ENCODE measurements around the gene HMGXB3. TPM values are rescaled to one million over a fixed set of nuclear protein-coding genes. Genes with fewer than 3 reads are reported as not detected.

The HMGXB3 gene
- total RNA-seq, 1 donor from 2014 or later = 55.7 TPM

DNA sequence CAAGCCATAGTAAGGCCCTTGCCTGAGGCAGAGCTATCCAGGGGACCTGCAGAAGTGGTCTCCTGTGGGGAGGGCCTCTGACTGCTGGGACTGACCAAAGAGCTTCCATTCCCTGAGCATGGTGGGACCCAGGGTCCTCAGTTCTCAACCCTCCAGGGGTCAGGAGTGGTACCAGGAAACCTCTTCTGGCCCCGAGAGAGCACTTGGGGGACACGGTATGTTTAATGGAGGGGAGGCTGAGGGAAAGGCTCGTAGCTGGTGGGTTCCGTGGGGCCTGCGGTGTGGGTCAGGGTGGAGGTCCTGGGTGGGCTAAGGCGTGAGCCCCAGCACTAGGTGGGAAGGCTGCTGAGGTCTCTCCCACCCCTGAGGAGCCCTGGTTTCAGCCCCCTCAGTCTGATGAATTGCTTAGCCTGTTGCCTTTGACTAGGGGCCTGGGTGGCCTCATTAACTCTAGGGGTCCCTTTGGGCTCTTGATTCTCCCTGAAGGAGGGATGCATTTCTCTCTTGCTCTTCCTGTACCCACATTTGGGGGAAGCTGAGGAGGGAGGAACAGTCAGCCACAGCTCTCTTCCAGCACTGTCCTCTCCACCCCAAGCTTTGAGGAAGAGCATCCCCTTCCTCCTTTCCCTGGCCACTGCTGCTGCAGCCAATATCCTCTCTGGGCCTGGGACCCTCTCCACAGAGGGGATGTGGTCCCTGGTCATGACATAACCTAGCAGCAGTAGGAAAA is 51.9 kb downstream of the HMGXB3 start:
- H3K4me3 Mint-ChIP-seq (ENCODE audit: unreplicated experiment) = no peak overlapping the region
- peaks cover 18% of the 10 kb centered on the region for H3K4me1 Mint-ChIP-seq (ENCODE audit: unreplicated experiment)
- TF ChIP-seq, protein P1, sequence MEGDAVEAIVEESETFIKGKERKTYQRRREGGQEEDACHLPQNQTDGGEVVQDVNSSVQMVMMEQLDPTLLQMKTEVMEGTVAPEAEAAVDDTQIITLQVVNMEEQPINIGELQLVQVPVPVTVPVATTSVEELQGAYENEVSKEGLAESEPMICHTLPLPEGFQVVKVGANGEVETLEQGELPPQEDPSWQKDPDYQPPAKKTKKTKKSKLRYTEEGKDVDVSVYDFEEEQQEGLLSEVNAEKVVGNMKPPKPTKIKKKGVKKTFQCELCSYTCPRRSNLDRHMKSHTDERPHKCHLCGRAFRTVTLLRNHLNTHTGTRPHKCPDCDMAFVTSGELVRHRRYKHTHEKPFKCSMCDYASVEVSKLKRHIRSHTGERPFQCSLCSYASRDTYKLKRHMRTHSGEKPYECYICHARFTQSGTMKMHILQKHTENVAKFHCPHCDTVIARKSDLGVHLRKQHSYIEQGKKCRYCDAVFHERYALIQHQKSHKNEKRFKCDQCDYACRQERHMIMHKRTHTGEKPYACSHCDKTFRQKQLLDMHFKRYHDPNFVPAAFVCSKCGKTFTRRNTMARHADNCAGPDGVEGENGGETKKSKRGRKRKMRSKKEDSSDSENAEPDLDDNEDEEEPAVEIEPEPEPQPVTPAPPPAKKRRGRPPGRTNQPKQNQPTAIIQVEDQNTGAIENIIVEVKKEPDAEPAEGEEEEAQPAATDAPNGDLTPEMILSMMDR (IDR thresholded peaks at IDR 0.05; ENCODE audit: unreplicated experiment) = no peak
- H3K27ac Mint-ChIP-seq (ENCODE audit: unreplicated experiment) = peak overlapping the region; percentile 24
- H3K27me3 Mint-ChIP-seq (ENCODE audit: unreplicated experiment) = peaks cover 11% of the 10 kb centered on the region
- DNase-seq (ENCODE audit: low spot score) = no peak
- peaks cover 48% of the 10 kb centered on the region for H3K36me3 Mint-ChIP-seq (ENCODE audit: low read depth, unreplicated experiment)
- H3K9me3 Mint-ChIP-seq (ENCODE audit: unreplicated experiment) = no peaks in the 10 kb centered on the region

DNA sequence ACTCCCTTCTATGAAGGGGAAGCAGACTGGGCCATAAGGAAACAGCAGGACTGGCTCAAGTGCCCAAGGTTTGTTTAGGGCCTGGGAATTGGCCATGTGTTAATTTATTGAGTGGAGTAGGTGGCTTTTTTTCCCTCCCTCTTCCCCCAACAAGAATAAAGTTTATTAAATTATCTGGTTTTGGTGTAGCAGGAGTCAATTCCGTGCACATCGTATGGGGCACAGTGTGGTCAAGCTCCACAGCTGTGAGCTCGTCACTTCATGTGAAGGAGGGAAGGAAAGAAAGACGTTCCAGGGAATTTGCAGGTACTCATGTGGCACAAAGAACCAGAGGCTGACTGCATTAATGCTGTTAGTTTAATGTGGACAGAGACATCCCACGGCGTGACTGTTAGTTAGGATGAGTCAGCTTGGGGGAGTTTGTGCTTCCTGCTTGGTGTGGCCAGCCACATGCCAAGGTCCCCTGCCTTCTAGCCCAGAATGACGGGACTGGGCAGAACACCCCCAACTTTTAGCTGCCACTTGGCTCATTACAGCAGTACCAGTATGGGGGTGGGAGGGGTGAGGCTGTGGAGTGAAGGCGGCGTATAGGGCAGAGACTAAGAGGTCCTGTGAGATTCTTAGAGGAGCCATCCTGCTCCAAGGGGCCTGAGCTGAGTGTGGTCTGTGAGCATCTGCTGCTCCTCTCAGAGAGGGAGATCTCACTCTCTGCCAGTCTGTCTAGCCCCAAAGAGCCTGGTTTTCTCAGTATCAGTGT is 52.6 kb downstream of the HMGXB3 start:
- no peak overlapping the region for H3K4me3 Mint-ChIP-seq (ENCODE audit: unreplicated experiment)

GRCh38 chr5:150053713-150054392 is 53.3 kb downstream of the HMGXB3 start:
- H3K4me3 Mint-ChIP-seq (ENCODE audit: unreplicated experiment) = no peak overlapping the region
- no peaks in the 10 kb centered on the region for H3K9me3 Mint-ChIP-seq (ENCODE audit: unreplicated experiment)
- peaks cover 39% of the 10 kb centered on the region for H3K36me3 Mint-ChIP-seq (ENCODE audit: low read depth, unreplicated experiment)
- H3K27ac Mint-ChIP-seq (ENCODE audit: unreplicated experiment) = no peak overlapping the region
- peaks cover 9% of the 10 kb centered on the region for H3K27me3 Mint-ChIP-seq (ENCODE audit: unreplicated experiment)
- peaks cover 18% of the 10 kb centered on the region for H3K4me1 Mint-ChIP-seq (ENCODE audit: unreplicated experiment)
- TF ChIP-seq, protein P1 (IDR thresholded peaks at IDR 0.05; ENCODE audit: unreplicated experiment) = no peak
- no peak for DNase-seq (ENCODE audit: low spot score)

More for the DNA sequence above, 52.6 kb downstream of the HMGXB3 start:
- Mint-ChIP-seq H3K27me3 (ENCODE audit: unreplicated experiment) (peaks cover 10% of the 10 kb centered on the region), H3K27ac (ENCODE audit: unreplicated experiment) (peak overlapping the region; percentile 24), H3K9me3 (ENCODE audit: unreplicated experiment) (no peaks in the 10 kb centered on the region), H3K4me1 (ENCODE audit: unreplicated experiment) (peaks cover 18% of the 10 kb centered on the region), H3K36me3 (ENCODE audit: low read depth, unreplicated experiment) (peaks cover 46% of the 10 kb centered on the region)
- TF ChIP-seq, protein P1 (IDR thresholded peaks at IDR 0.05; ENCODE audit: unreplicated experiment) = no peak
- DNase-seq (ENCODE audit: low spot score) = no peak

- H3K36me3 Mint-ChIP-seq (ENCODE audit: low read depth, unreplicated experiment) = peaks cover 35% of the 10 kb centered on the region
- peaks cover 10% of the 10 kb centered on the region for H3K27me3 Mint-ChIP-seq (ENCODE audit: unreplicated experiment)
- H3K4me3 Mint-ChIP-seq (ENCODE audit: unreplicated experiment) = no peak overlapping the region
- H3K9me3 Mint-ChIP-seq (ENCODE audit: unreplicated experiment) = no peaks in the 10 kb centered on the region
- TF ChIP-seq, protein P1 (IDR thresholded peaks at IDR 0.05; ENCODE audit: unreplicated experiment) = no peak
- DNase-seq (ENCODE audit: low spot score) = no peak
- H3K4me1 Mint-ChIP-seq (ENCODE audit: unreplicated experiment) = peaks cover 14% of the 10 kb centered on the region
- no peak overlapping the region for H3K27ac Mint-ChIP-seq (ENCODE audit: unreplicated experiment)
Observed at GRCh38 chr5:150054569-150054968, 54.0 kb downstream of the HMGXB3 start.
